GM19025 (cell line): ENCODE data around the gene MUC2.

ENCODE experiments used
- ATAC-seq: cut with Tn5 transposase; IDR thresholded peaks from one replicate; pipeline ENCODE4 v1.9.1; 2021; ENCODE audit warnings: mild to moderate bottlenecking, low read depth, moderate library complexity; ENCODE audit not compliant: unreplicated experiment

The MUC2 gene

DNA sequence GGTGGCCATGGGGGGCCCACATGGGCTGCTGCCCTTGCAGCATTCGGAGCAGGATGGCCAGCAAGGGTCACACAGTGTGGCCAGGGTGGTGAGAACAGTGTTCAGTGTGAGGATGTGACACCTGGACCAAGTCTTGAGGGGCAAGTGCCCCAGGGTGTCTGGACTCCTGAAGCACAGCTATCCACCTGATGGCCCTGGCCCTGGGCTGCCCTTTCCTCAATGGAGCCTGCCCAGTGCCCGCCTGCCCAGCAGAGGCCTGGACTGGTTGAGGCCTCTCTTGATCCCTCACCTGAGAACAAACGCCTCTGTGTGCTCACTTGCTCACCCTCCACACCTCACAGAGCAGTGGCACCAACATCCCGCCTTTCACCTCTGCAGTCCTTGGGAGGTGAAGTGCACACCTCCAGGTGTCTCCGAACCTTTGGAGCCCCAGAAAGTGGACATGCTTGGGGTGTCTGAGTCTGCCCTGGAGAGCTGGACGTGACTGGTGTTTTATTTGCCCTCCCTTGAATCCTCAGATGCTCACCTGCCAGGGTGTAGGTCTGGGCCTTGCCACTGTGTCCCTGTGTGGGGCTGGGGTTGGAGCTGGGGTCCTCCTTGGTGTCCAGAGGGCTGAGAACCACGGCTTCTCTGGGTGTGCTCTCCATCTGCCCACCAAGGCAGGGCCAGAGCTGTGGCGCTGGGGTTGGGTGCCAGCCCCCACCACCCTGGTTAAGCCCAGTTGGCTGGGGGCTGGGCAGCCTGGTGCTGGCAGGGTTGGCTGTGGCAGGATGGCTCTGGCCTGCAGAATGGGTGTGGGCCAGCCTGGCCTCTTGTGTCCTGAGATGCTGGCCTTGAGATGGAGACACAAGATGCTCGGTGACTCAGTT lies 3.8 kb upstream of the MUC2 start:
- no peak for ATAC-seq

DNA sequence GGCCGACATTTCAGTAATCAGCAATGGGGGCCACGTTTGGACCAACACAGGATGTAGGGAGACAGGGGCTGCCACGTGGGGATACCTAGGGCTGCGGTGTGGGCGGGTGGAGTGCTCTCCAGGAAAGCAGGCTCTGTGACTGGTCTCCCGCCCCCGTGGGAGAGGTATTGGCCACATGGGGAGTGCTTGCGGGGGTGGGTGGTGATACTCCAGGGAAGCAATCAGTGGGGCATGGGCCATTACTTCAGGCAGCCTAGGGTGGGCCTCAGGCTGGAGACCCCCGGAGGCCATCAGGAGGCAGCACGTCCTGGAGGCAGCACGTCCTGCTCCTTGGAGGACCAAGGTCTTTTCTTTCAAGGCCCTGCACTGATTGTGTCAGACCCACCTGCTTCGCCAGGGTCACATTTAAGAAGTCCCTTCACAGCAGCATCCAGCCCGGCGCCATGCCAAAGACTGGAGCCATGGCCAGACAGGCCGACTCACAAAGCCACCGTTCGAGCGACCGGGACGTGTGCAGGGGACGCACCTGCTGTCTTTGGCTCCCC lies 3.0 kb upstream of the MUC2 start:
- no peak for ATAC-seq

DNA sequence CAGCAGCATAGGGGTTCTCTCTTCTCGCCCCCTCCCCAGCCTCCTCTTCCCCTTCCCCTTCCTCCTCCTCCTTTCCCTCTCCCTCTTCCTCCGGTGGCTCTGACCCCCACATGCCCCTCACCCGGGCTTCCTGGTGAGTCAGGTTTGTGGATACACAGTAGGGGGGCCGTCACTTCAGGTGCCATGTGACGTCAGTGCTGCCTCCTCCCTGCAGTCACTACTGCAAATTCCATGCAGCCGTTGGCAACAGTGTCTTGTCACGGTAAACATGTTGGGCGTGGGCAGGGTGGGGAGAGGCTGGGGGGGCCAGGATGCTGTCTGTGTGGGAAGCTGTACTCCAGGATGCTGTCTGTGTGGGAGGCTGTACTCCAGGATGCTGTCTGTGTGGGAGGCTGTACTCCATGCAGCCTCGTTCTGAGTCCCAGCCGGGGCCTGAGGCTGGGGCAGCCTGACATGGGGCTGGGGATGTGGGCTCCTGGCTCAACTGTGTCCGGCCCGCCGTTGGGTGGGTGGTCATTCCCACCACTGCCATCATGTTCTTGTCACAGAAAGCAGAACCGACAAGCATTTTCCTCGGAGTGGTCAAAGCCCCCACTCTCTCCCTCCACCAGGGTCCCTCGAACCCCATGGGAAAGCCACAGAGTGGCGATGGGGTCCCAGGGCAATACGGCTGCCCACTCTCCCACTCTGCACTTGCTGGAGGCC lies 2.4 kb upstream of the MUC2 start:
- ATAC-seq = no peak

DNA sequence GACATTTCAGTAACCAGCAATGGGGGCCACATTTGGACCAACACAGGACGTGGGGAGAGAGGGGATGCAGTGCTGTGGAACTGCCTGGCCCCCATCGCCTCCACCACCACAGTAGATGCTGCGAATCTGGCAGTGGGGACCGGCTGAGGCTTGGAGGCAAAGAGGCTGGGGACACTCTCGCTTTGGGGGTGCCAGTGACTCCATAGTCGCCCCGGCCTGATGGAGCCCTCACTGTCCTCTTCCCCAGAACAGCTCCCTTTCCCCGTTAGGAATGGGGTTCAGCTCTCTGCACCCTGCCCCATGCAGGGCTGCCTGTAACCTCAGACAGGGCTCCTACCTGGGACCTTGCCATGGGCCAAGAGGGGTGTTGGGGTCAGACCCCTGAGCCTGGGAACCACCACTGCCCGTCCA lies 1.8 kb upstream of the MUC2 start:
- ATAC-seq = no peak

DNA sequence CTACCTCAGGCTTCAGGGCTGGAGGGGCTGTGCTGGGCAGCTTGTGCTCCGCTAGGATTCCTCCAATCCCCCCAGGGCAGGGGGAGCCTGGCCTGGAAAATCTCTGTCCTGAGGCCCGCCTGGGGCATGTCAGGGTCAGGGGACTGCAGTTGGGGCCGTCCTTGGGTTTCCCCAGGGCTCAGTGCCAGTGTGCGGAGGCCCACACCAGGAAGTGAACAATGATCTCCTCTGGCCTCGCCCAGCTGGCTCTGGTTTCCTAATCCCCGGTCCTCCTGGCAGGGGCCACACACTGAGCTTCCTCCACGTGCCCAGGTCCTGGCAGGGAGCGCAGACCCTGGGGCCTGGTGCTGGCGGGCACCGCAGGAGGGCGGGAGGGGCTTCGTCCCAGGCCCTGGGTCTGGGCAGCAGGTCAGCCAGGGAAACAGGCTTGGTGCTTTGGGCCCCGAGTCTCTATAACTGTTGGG lies 1.4 kb upstream of the MUC2 start:
- ATAC-seq = no peak

DNA sequence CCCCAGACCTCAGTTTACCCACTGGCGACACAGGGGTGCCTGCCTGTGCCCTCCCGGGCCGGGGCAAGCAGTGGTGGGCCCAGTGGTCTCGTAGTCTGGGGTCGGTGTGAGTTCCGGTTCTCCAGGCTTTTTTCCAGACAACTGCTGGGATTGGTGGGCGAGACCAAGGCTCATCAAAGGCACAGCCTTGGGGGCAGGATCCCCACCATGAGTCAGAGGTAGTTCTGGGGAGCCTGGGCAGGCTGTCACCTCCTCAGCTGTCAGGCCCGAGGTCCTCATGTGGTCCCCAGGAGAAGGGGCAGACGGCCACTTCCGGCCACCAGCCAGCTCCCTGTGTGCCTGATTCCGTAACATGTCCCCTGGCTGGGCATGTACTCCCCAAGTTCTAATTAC lies 827 bp upstream of the MUC2 start:
- no peak for ATAC-seq

DNA sequence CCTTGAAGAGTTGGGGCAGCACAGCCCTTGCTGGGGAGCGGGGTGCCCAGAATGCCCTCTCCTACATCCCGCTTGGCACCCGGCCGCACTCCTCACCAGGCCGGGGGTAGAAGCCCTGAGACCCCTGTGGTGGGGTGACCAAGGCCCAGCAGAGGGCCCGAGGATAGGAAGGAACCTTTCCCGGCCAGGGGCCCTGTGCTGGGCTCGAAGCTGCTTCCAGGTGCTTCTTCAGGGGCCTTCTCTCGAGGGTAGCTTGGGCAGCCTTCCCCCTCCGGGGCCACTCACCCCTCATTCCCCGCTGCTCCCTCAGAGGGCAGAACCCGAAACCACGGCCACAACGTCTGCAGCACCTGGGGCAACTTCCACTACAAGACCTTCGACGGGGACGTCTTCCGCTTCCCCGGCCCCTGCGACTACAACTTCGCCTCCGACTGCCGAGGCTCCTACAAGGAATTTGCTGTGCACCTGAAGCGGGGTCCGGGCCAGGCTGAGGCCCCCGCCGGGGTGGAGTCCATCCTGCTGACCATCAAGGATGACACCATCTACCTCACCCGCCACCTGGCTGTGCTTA lies 752 bp downstream of the MUC2 start:
- no peak for ATAC-seq

DNA sequence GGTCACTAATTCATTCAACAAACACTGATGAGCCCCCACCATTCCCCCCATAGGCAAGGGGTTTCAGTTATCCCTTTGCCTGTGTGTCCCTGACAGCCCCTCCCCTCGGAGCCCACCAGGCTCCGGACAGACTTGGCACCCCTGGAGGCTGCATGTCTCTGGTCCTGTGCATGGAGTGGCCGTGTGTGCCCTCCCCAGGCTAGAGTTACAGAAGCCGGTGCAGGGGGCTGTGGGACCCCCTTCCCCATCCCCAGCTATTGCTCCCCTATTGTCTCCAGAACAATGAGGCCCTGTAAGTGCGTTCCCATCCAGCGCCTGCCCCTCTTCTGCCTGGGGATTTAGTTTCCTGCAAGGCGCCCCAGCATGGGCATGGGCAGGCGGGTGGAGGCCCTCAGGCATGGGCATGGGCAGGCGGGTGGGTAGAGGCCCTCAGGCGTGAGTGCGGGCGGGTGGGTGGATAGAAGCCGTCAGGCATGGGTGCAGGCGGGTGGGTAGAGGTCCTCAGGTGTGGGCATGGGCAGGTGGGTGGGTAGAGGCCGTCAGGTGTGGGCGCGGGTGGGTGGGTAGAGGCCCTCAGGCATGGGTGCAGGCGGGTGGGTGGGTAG lies 1.5 kb downstream of the MUC2 start:
- no peak for ATAC-seq

DNA sequence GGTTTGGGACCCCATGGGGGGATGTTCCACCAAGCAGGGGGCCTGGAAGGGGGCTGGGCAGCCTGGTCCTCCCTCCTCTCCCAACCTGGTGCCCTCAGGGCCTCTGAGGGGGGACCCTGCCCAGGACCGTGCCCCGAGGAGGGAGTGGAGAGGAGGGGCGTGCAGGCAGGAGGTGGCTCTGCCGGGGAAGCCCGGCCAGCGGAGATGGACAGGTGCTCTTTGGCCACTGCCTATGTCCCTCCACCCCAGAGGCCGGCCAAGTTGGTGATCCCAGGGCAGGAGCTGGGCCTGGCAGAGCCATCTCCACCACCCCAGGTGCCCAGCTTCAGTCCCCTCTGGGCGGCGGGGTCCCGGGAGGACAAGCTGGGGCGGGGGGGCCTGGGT lies 2.4 kb downstream of the MUC2 start:
- ATAC-seq = no peak

DNA sequence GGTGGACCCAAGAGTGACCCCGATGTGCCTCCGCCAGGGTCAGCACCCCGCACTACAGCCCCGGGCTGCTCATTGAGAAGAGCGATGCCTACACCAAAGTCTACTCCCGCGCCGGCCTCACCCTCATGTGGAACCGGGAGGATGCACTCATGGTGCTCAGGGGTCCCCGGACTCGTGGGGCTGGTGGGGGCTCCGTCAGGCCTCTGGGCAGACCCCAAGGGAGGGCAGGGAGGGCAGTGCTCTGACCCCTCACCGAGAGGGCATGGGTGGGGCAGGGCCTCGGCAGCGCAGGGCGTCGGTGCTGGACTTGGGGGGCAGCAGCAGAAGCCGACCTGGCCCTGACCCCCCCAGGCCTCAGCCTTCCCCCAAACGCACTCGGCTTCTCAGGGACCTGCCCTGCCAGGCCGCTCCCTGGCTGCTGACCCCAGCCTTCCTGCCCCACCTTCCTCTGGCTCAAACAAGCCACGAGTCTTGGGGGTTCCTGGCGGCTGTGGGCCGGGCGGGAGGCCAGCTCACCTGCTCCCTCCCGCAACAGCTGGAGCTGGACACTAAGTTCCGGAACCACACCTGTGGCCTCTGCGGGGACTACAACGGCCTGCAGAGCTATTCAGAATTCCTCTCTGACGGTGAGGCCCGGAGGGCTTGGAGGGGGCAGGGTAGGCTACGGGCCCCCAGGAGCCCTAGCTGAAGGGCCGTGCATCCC lies 2.9 kb downstream of the MUC2 start:
- no peak for ATAC-seq

DNA sequence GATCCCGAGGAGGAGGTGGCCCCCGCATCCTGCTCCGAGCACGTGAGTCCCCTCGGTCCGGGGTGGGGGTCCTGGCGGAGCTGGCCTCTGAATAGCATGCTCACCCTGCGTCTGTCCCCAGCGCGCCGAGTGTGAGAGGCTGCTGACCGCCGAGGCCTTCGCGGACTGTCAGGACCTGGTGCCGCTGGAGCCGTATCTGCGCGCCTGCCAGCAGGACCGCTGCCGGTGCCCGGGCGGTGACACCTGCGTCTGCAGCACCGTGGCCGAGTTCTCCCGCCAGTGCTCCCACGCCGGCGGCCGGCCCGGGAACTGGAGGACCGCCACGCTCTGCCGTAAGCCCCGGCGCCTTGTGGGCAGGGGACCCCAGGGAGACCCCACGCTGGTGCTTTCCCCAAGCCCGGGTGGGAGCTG lies 3.5 kb downstream of the MUC2 start:
- ATAC-seq = no peak

DNA sequence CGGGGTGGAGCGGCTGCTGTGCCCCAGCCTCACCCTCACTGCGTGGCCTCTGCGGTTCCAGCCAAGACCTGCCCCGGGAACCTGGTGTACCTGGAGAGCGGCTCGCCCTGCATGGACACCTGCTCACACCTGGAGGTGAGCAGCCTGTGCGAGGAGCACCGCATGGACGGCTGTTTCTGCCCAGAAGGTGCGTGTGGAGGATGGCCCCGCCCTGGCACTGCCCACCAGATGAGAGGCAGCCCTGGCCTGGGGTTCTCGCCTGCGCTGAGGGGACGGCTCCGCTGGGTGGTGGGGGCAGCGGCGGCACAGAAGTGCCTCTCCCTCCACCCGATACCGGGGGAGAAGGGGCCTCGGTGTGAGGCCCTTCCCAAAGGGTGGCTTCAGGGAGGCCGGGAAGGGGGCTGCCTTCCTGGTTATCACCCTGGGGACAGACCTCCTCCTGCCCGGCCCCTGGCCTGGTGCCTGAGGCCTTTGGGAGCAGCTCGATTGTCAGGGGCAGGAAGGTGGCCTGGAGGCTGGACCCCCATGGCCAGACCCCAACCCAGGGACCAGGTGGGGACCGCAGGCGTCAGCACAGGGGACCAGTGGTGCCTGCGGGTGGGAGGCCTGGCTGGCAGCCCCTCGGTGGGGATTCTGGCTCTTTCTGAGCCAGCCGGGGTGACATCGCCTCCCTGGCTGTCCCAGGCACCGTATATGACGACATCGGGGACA lies 7.1 kb downstream of the MUC2 start:
- no peak for ATAC-seq

DNA sequence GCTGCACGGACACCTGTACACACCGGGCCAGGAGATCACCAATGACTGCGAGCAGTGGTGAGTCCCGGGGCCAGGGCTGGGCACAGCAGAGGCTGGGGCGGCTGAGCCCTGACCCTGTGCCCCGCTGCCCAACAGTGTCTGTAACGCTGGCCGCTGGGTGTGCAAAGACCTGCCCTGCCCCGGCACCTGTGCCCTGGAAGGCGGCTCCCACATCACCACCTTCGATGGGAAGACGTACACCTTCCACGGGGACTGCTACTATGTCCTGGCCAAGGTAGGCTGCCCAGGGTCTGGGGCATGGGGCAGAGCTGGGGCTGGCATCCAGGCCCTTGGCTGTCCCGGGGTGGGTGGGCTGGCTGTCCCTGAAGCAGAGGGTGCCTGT lies 7.7 kb downstream of the MUC2 start:
- ATAC-seq = no peak

DNA sequence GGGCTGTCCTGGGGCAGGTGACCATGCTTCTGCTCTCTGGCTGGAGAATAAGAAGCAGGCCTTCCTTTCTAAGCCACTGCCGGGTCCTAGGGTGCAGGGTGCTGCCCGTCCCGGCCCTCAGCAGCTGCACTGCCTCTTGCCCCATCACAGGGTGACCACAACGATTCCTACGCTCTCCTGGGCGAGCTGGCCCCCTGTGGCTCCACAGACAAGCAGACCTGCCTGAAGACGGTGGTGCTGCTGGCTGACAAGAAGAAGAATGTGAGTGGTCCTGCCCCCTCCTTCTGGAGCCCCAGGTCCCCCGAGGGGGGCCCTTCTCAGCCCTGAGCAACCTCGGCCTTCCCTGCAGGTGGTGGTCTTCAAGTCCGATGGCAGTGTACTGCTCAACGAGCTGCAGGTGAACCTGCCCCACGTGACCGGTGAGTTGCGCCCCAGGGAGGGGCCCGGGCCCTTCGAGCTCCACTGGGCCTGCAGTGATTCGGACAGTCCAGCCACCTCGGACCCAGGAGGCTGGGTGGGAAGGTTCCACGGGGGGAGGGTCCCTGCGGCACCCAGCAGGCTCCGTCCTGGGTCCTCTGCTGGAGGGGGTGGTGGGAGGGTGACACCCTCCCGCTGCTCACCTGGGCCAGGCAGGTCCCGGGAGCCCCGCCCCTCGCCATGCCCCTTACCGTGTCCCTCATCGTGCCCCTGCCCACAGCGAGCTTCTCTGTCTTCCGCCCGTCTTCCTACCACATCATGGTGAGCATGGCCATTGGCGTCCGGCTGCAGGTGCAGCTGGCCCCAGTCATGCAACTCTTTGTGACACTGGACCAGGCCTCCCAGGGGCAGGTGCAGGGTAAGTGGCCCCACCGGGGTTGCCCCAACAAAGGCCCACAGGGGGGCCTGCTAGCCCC lies 8.3 kb downstream of the MUC2 start:
- no peak for ATAC-seq

DNA sequence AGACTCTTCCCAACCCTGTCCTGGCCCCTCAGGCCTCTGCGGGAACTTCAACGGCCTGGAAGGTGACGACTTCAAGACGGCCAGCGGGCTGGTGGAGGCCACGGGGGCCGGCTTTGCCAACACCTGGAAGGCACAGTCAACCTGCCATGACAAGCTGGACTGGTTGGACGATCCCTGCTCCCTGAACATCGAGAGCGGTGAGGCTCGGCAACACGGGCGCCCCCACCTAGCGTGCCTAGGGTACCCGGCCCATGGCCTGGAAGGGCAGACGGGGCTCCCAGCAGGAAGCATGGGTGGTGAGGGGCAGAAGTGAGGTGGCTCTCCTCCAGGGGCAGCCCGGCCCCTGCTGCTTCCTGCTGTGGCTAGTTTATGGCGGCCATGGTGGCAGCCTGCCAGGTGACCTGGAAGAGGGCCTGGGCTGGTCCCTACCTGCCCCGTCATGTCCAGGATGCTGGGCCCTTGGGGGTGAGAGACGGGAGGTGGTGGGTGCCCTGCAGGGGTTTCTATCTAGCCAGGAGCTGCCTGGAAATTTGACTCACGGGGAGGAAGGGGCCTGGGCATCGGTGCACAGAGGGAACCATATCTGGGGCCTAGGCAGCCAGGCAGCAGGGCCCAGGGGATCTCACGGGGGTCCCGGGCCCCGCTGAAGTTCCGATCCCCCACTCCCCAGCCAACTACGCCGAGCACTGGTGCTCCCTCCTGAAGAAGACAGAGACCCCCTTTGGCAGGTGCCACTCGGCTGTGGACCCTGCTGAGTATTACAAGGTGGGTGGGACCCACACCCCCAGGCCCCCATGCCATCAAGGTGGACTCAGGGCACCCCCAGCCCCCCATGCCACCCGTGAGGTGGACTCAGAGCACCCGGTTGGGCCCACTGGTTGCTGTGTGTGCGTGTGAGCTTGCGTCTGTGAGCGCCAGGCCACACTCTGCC lies 9.2 kb downstream of the MUC2 start:
- no peak for ATAC-seq

DNA sequence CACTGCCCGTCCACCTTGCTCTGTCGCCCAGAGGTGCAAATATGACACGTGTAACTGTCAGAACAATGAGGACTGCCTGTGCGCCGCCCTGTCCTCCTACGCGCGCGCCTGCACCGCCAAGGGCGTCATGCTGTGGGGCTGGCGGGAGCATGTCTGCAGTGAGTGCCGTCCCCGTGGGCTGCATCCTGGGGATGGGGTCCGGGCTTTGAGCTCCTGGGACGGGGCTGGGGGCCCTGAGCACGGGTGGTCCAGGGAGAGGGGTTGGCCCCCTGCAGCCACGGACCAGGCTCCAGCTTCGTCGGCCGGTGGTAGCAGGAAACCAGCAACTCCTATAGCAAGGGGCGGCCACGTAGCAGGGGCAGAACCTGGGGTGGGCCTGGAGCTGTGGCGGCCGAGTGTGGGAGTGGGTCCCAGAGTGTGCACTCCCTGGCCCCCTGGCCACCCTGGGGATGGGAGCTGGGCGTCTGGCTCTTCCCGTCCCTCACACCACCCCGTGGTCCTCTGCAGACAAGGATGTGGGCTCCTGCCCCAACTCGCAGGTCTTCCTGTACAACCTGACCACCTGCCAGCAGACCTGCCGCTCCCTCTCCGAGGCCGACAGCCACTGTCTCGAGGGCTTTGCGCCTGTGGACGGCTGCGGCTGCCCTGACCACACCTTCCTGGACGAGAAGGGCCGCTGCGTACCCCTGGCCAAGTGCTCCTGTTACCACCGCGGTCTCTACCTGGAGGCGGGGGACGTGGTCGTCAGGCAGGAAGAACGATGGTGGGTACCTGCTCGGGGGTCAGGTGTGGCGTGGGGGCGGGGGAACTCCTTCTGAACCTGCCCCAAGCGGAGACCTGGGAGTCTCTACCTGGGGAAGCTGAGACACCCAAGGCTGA lies 10.1 kb downstream of the MUC2 start:
- no peak for ATAC-seq
